H1 (cell line): Measurements from ENCODE around the gene SYCE1L. TPM values are rescaled to one million over a fixed set of nuclear protein-coding genes. Genes with fewer than 3 reads are reported as not detected.

Experiments used
- CTCF ChIA-PET: fragments of 300-600 bp; sonication (Branson Sonifier 250); formaldehyde crosslinking; loops from one replicate; lab custom pipeline; 2021; ENCODE audit not compliant: partially characterized antibody; lab: Charles Lee
- POLR2A ChIA-PET: fragments of 300-600 bp; sonication (Branson Sonifier 250); formaldehyde crosslinking; loops from one replicate; lab custom pipeline; 2021; ENCODE audit warnings: inconsistent platforms; ENCODE audit not compliant: partially characterized antibody; lab: Charles Lee
- DNase-seq, 2 experiments: peaks; one replicate each; pipeline versions ENCODE4 v3.0.0 to v3.0.0-alpha.2; 2010 to 2022; ENCODE audit warnings: low spot score in 2 of 2, low read depth in 1 of 2, mixed read lengths in 1 of 2
- FAIRE-seq: peaks from 2 replicates; lab custom pipeline; 2011; peaks lifted over from hg19 to GRCh38; lab: Jason Lieb, UNC
- H2AFZ ChIP-seq: 2 replicates; pipeline ENCODE4 v1.8.1; 2012; ENCODE audit warnings: low read length, inconsistent platforms
- H2AK5ac ChIP-seq: 2 replicates; pipeline ENCODE4 v1.6.1; 2013; ENCODE audit warnings: low read depth, low read length
- H2BK120ac ChIP-seq: replicated peaks from 2 replicates; pipeline ENCODE3; 2013; ENCODE audit warnings: low read depth, low read length, inconsistent platforms
- H2BK12ac ChIP-seq: 2 replicates; pipeline ENCODE4 v1.6.1; 2013; ENCODE audit warnings: low read depth, low read length
- H2BK15ac ChIP-seq: 2 replicates; pipeline ENCODE4 v1.6.1; 2013; ENCODE audit warnings: low read length
- H2BK20ac ChIP-seq: 2 replicates; pipeline ENCODE4 v1.6.1; 2013; ENCODE audit warnings: low read length
- H2BK5ac ChIP-seq: 2 replicates; pipeline ENCODE4 v1.6.1; 2013; ENCODE audit warnings: low read depth, low read length
- H3K14ac ChIP-seq: 2 replicates; pipeline ENCODE4 v1.6.1; 2013; ENCODE audit warnings: inconsistent platforms; ENCODE audit not compliant: insufficient read length
- H3K18ac ChIP-seq: 2 replicates; pipeline ENCODE4 v1.6.1; 2013; ENCODE audit warnings: low read length; ENCODE audit errors: extremely low read depth
- H3K23ac ChIP-seq: 2 replicates; pipeline ENCODE4 v1.6.1; 2013; ENCODE audit warnings: inconsistent platforms; ENCODE audit not compliant: insufficient read length
- H3K23me2 ChIP-seq: 2 replicates; pipeline ENCODE4 v1.6.1; 2013; ENCODE audit warnings: low read depth, low read length
- H3K27ac ChIP-seq: 2 replicates; pipeline ENCODE4 v1.6.1; 2011; ENCODE audit warnings: low read depth, low read length, inconsistent platforms
- H3K27me3 ChIP-seq, 4 experiments: replicated peaks in 1 of 4; 1 replicate in 1 of 4; 2 replicates in 3 of 4; pipeline versions ENCODE4 v1.6.1 to v1.8.1; 2011 to 2013; ENCODE audit warnings: low read length in 3 of 4, mild to moderate bottlenecking in 3 of 4, inconsistent platforms in 2 of 4, mixed read lengths in 2 of 4, moderate library complexity in 1 of 4; ENCODE audit not compliant: control insufficient read depth in 3 of 4, insufficient read depth in 3 of 4; ENCODE audit errors: extremely low read depth in 1 of 4
- H3K36me3 ChIP-seq, 4 experiments: 2 replicates each; pipeline versions ENCODE4 v1.6.1 to v1.8.1; 2011 to 2013; ENCODE audit warnings: mild to moderate bottlenecking in 4 of 4, low read length in 3 of 4, moderate library complexity in 2 of 4, control low read depth in 1 of 4, inconsistent platforms in 1 of 4; ENCODE audit not compliant: insufficient read depth in 4 of 4, control insufficient read depth in 2 of 4
- H3K4ac ChIP-seq: replicated peaks from 2 replicates; pipeline ENCODE3; 2013; ENCODE audit warnings: low read length, low read depth, mixed read lengths, inconsistent platforms; ENCODE audit not compliant: insufficient read length
- H3K4me1 ChIP-seq, 4 experiments: replicated peaks in 1 of 4; 1 replicate in 1 of 4; 2 replicates in 3 of 4; pipeline versions ENCODE4 v1.6.1 to v1.8.1; 2011 to 2013; ENCODE audit warnings: low read length in 3 of 4, inconsistent platforms in 2 of 4, mixed read lengths in 1 of 4; ENCODE audit not compliant: insufficient read depth in 4 of 4, control insufficient read depth in 3 of 4
- H3K4me2 ChIP-seq, 2 experiments: 2 replicates each; pipeline versions ENCODE4 v1.6.1 to v1.8.1; 2011 to 2013; ENCODE audit warnings: low read depth in 2 of 2, low read length in 2 of 2, control low read depth in 1 of 2, inconsistent platforms in 1 of 2, mild to moderate bottlenecking in 1 of 2; ENCODE audit not compliant: insufficient read depth in 1 of 2
- H3K4me3 ChIP-seq, 4 experiments: fragments of 200-600, 300-600 bp in 1 of 4; sonication (generic), shearing (Covaris generic), sonication (Bioruptor Twin) in 1 of 4; 2 replicates each; pipeline versions ENCODE4 v1.5.1 to v1.8.1; 2011 to 2016; ENCODE audit warnings: low read length in 4 of 4, low read depth in 3 of 4, control low read depth in 2 of 4, inconsistent platforms in 2 of 4, mild to moderate bottlenecking in 2 of 4, mixed read lengths in 1 of 4, moderate library complexity in 1 of 4; ENCODE audit not compliant: insufficient read depth in 2 of 4; ENCODE audit errors: extremely low read depth in 1 of 4
- H3K56ac ChIP-seq: replicated peaks from 2 replicates; pipeline ENCODE3; 2013; ENCODE audit warnings: low read depth, mild to moderate bottlenecking, mixed read lengths, low read length, inconsistent platforms; ENCODE audit not compliant: insufficient read length
- H3K79me1 ChIP-seq: 2 replicates; pipeline ENCODE4 v1.6.1; 2013; ENCODE audit warnings: low read depth, low read length, control low read depth
- H3K79me2 ChIP-seq, 2 experiments: 2 replicates each; pipeline versions ENCODE4 v1.6.1 to v1.8.1; 2012 to 2013; ENCODE audit warnings: low read length in 2 of 2, mild to moderate bottlenecking in 2 of 2, inconsistent platforms in 1 of 2; ENCODE audit not compliant: insufficient read depth in 2 of 2, control insufficient read depth in 1 of 2
- H3K9ac ChIP-seq, 4 experiments: replicated peaks in 1 of 4; 1 replicate in 1 of 4; 2 replicates in 3 of 4; pipeline versions ENCODE4 v1.6.1 to v1.8.1; 2011 to 2013; ENCODE audit warnings: low read depth in 3 of 4, low read length in 3 of 4, control low read depth in 2 of 4, mild to moderate bottlenecking in 2 of 4, moderate library complexity in 2 of 4, inconsistent platforms in 1 of 4; ENCODE audit errors: extremely low read depth in 1 of 4
- H3K9me3 ChIP-seq, 2 experiments: 2 replicates each; pipeline versions ENCODE4 v1.6.1 to v1.8.1; 2012 to 2013; ENCODE audit warnings: mild to moderate bottlenecking in 2 of 2, moderate library complexity in 2 of 2, control low read depth in 1 of 2, inconsistent platforms in 1 of 2, low read depth in 1 of 2, low read length in 1 of 2, mixed read lengths in 1 of 2; ENCODE audit not compliant: insufficient read depth in 2 of 2
- H4K20me1 ChIP-seq, 2 experiments: replicated peaks in 1 of 2; 2 replicates each; pipeline versions ENCODE3 to v1.8.1; 2011 to 2013; ENCODE audit warnings: inconsistent platforms in 2 of 2, low read length in 2 of 2, mild to moderate bottlenecking in 1 of 2; ENCODE audit not compliant: insufficient read depth in 2 of 2, control insufficient read depth in 1 of 2
- H4K5ac ChIP-seq: 2 replicates; pipeline ENCODE4 v1.6.1; 2013; ENCODE audit warnings: low read length, low read depth, mixed read lengths, inconsistent platforms; ENCODE audit not compliant: insufficient read length
- H4K8ac ChIP-seq: 2 replicates; pipeline ENCODE4 v1.8.0; 2013; ENCODE audit warnings: mild to moderate bottlenecking, moderate library complexity, low read length, inconsistent platforms; ENCODE audit not compliant: insufficient read depth; ENCODE audit errors: extremely low read depth
- H4K91ac ChIP-seq: replicated peaks from 2 replicates; pipeline ENCODE3; 2013; ENCODE audit warnings: low read length, mixed read lengths, inconsistent platforms; ENCODE audit not compliant: insufficient read length
- ASH2L ChIP-seq: fragments of 200-600, 300-600 bp; sonication (generic); IDR thresholded peaks from one replicate; pipeline ENCODE4 v1.7.1; 2017; ENCODE audit warnings: low read length
- EP300 ChIP-seq, 2 experiments: IDR thresholded peaks; 1 replicate in 1 of 2; 2 replicates in 1 of 2; pipeline ENCODE4 v1.6.1; 2011 to 2012; ENCODE audit warnings: low read depth in 2 of 2, low read length in 2 of 2, mild to moderate bottlenecking in 2 of 2, borderline replicate concordance in 1 of 2, inconsistent platforms in 1 of 2, moderate library complexity in 1 of 2
- WGBS, 2 experiments: shearing (Covaris generic) in 1 of 2; methylation state at CpG; one replicate each; pipeline versions ENCODE4 v1.1.6 to v1.1.7; 2013 to 2015; ENCODE audit warnings: low lambda C conversion rate in 2 of 2, mixed read lengths in 2 of 2, inconsistent platforms in 1 of 2, low coverage in 1 of 2, missing lambda C conversion rate in 1 of 2; ENCODE audit not compliant: insufficient replicate concordance in 2 of 2, insufficient coverage in 1 of 2, insufficient read length in 1 of 2; ENCODE audit errors: extremely low coverage in 1 of 2, missing lambda C conversion rate in 1 of 2; 5-methylcytosine and 5-hydroxymethylcytosine counted together
- polyA plus RNA-seq, 7 experiments: library from polyadenylated mRNA; depleted of rRNA in 3 of 7; stranded (reverse) in 5 of 7; unstranded in 2 of 7; fragments of >200 nt in 5 of 7; fragments of 200-250 nt in 2 of 7; gene quantifications; 1 replicate in 5 of 7; 2 replicates in 1 of 7; 4 replicates in 1 of 7; pipeline versions ENCODE4 v1.2.1 to v1.2.3, GENCODE V29; 2011 to 2013; ENCODE audit warnings: missing spikeins in 2 of 7, mixed read lengths in 2 of 7
- total RNA-seq: library from RNA; stranded (reverse); fragmentation: NEBNext Ultra II Directional; extraction: Animal tissue kit (Norgen Biotek cat#: 25700); gene quantifications from 2 replicates; pipeline ENCODE4 v1.2.1, GENCODE V29; 2021

Gene SYCE1L
- total and polyA plus RNA-seq, 2 of the 8 experiments (the other 6 are each of a cell fraction or from before 2014, with no cell fraction given): 5.8 to 6.8 TPM

DNA sequence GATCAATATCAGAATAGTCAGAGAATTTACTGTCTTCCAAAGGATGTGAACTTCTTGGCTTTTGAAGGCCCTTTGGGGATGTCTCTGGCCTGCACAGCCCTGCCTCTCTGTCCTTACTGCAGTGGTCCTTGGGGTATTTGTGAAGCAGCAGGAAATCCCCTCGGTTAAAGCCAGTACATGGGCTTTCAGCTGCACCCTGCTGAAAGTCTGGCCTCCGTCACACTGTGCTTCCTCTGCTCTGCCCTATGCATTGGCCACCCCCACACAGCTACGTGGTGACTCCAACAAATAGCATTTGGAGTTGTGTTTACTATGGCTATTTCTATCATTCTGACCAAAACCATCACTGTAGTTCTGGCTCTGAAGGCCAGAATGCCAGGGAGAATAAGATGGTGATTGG is 21.2 kb downstream of the SYCE1L start:
- no peak overlapping the region for H3K23ac ChIP-seq
- no peak overlapping the region for H4K8ac ChIP-seq
- H4K20me1 ChIP-seq: no peaks in the 10 kb centered on the region
- H3K36me3 ChIP-seq: no peaks in the 10 kb centered on the region
- no peak overlapping the region for H2BK12ac ChIP-seq
- H2BK20ac ChIP-seq: no peak overlapping the region
- no peak overlapping the region for H2AFZ ChIP-seq
- no peak overlapping the region for H3K9ac ChIP-seq
- H3K4me3 ChIP-seq: no peak overlapping the region
- WGBS, 2 experiments: 69% methylated on average over 3 of the region's 3 CpGs; no CpG with 5 or more reads in 1 of the 2 experiments
- H3K9me3 ChIP-seq: no peaks in the 10 kb centered on the region
- no peaks in the 10 kb centered on the region for H3K23me2 ChIP-seq
- no peaks in the 10 kb centered on the region for H3K79me2 ChIP-seq
- H2AK5ac ChIP-seq: no peak overlapping the region
- H3K4ac ChIP-seq: no peak overlapping the region
- no peak overlapping the region for H3K27ac ChIP-seq
- no peak overlapping the region for H3K18ac ChIP-seq
- H3K14ac ChIP-seq: no peak overlapping the region
- no peaks in the 10 kb centered on the region for H3K79me1 ChIP-seq
- H2BK5ac ChIP-seq: no peak overlapping the region
- H2BK120ac ChIP-seq: no peak overlapping the region
- DNase-seq: no peak
- no peak overlapping the region for H2BK15ac ChIP-seq
- no peak overlapping the region for H4K5ac ChIP-seq
- no peak overlapping the region for H3K56ac ChIP-seq
- peaks cover 0 to 5% (median 2%) of the 10 kb centered on the region in 4 experiments; a peak in 1 of 7 replicates for H3K4me1 ChIP-seq
- H4K91ac ChIP-seq: no peak overlapping the region
- FAIRE-seq: no peak
- CTCF ChIA-PET: no interaction called here
- POLR2A ChIA-PET: no interaction called here
- no peak overlapping the region for H3K4me2 ChIP-seq
- H3K27me3 ChIP-seq: no peaks in the 10 kb centered on the region
- TF ChIP-seq EP300 (IDR thresholded peaks at IDR 0.05; ENCODE audit: borderline replicate concordance in 1 of 2, low read depth in 2 of 2, low read length in 2 of 2) (no peak), ASH2L (no peak)
